IMR-90 (cell line): Measurements from ENCODE around the gene ST3GAL3. TPM values are rescaled to one million over a fixed set of nuclear protein-coding genes. Genes with fewer than 3 reads are reported as not detected.

ENCODE experiments used
- ATAC-seq: fragments of 200-7000 bp; cut with Tn5 transposase; 2 replicates; pipeline ENCODE4 v1.9.1; 2020; ENCODE audit warnings: low read depth, mild to moderate bottlenecking, moderate library complexity
- BruUV-seq: library from RNA; stranded (reverse); fragments of 400-500 nt; replicated peaks from 2 replicates; lab custom pipeline; 2021; lab: Mats Ljungman, UMichigan
- CTCF ChIA-PET: fragments of 300-600 bp; formaldehyde crosslinking; extraction: SDS; loops from one replicate; lab custom pipeline; 2021; ENCODE audit warnings: antibody characterized with exemption; lab: Yijun Ruan, JAX
- POLR2A ChIA-PET: fragments of 300-600 bp; sonication (Branson Sonifier 250); formaldehyde crosslinking; loops from one replicate; lab custom pipeline; 2022; ENCODE audit warnings: antibody characterized with exemption; ENCODE audit not compliant: unreplicated experiment; lab: Charles Lee
- DNase-seq: peaks from one replicate; pipeline ENCODE4 v3.0.0; 2013
- H2AFZ ChIP-seq: replicated peaks from 2 replicates; pipeline ENCODE3; 2013; ENCODE audit warnings: low read length, mild to moderate bottlenecking; ENCODE audit not compliant: poor library complexity
- H2AK5ac ChIP-seq: 2 replicates; pipeline ENCODE4 v1.6.1; 2013; ENCODE audit warnings: low read depth, low read length, inconsistent platforms
- H2AK9ac ChIP-seq: replicated peaks from 2 replicates; pipeline ENCODE3; 2013; ENCODE audit warnings: mild to moderate bottlenecking, low read depth, low read length, moderate library complexity; ENCODE audit not compliant: poor library complexity
- H2BK120ac ChIP-seq: 2 replicates; pipeline ENCODE4 v1.6.1; 2013; ENCODE audit warnings: low read depth, low read length, inconsistent platforms
- H2BK15ac ChIP-seq: 3 replicates; pipeline ENCODE4 v1.6.1; 2013; ENCODE audit warnings: low read depth, low read length, inconsistent platforms
- H2BK20ac ChIP-seq: 2 replicates; pipeline ENCODE4 v1.6.1; 2013; ENCODE audit warnings: low read depth, mild to moderate bottlenecking, inconsistent platforms, low read length, moderate library complexity
- H2BK5ac ChIP-seq: 2 replicates; pipeline ENCODE4 v1.6.1; 2013; ENCODE audit warnings: mild to moderate bottlenecking, low read depth, low read length, inconsistent platforms; ENCODE audit not compliant: poor library complexity, severe bottlenecking
- H3K14ac ChIP-seq: replicated peaks from 2 replicates; pipeline ENCODE4 v1.6.1; 2013; ENCODE audit warnings: low read depth, low read length, inconsistent platforms
- H3K18ac ChIP-seq: 2 replicates; pipeline ENCODE4 v1.6.1; 2013; ENCODE audit warnings: low read depth, low read length, control low read depth
- H3K23ac ChIP-seq: 2 replicates; pipeline ENCODE4 v1.6.1; 2013; ENCODE audit warnings: low read depth, low read length, inconsistent platforms
- H3K27ac ChIP-seq: 2 replicates; pipeline ENCODE4 v1.5.1; 2013; ENCODE audit warnings: mild to moderate bottlenecking, control low read depth, low read length; ENCODE audit not compliant: insufficient read depth
- H3K27me3 ChIP-seq: 2 replicates; pipeline ENCODE4 v1.6.1; 2013; ENCODE audit warnings: low read length; ENCODE audit not compliant: control insufficient read depth, insufficient read depth
- H3K36me3 ChIP-seq: 2 replicates; pipeline ENCODE4 v1.6.1; 2013; ENCODE audit warnings: low read length, mixed read lengths; ENCODE audit not compliant: control insufficient read depth, insufficient read depth
- H3K4ac ChIP-seq: 2 replicates; pipeline ENCODE4 v1.6.1; 2013; ENCODE audit warnings: low read depth, low read length, inconsistent platforms
- H3K4me1 ChIP-seq: 2 replicates; pipeline ENCODE4 v1.6.1; 2013; ENCODE audit warnings: low read length, mixed read lengths; ENCODE audit not compliant: control insufficient read depth, insufficient read depth
- H3K4me2 ChIP-seq: 2 replicates; pipeline ENCODE4 v1.6.1; 2013; ENCODE audit warnings: low read depth, mild to moderate bottlenecking, control low read depth, low read length, moderate library complexity
- H3K4me3 ChIP-seq: 2 replicates; pipeline ENCODE4 v1.5.1; 2013; ENCODE audit warnings: low read depth, mild to moderate bottlenecking, control low read depth, low read length, moderate library complexity; ENCODE audit not compliant: insufficient read depth
- H3K56ac ChIP-seq: 2 replicates; pipeline ENCODE4 v1.6.1; 2013; ENCODE audit warnings: low read length, inconsistent platforms; ENCODE audit not compliant: insufficient read depth; ENCODE audit errors: extremely low read depth
- H3K79me1 ChIP-seq, 2 experiments: 2 replicates each; pipeline ENCODE4 v1.6.1; 2013; ENCODE audit warnings: low read length in 2 of 2, inconsistent platforms in 1 of 2, low read depth in 1 of 2
- H3K9ac ChIP-seq: 2 replicates; pipeline ENCODE4 v1.6.1; 2013; ENCODE audit warnings: low read depth, low read length, control low read depth
- H3K9me1 ChIP-seq: 2 replicates; pipeline ENCODE4 v1.6.1; 2013; ENCODE audit warnings: low read length, inconsistent platforms; ENCODE audit not compliant: insufficient read depth
- H3K9me3 ChIP-seq: 2 replicates; pipeline ENCODE4 v1.6.1; 2013; ENCODE audit warnings: low read length; ENCODE audit not compliant: control insufficient read depth, insufficient read depth
- H4K20me1 ChIP-seq: 2 replicates; pipeline ENCODE4 v1.6.1; 2013; ENCODE audit warnings: low read length, inconsistent platforms; ENCODE audit not compliant: insufficient read depth
- H4K5ac ChIP-seq: 2 replicates; pipeline ENCODE4 v1.6.1; 2013; ENCODE audit warnings: mild to moderate bottlenecking, low read depth, low read length, control low read depth
- H4K8ac ChIP-seq, 2 experiments: 2 replicates each; pipeline ENCODE4 v1.6.1; 2013; ENCODE audit warnings: low read depth in 2 of 2, low read length in 2 of 2, control low read depth in 1 of 2, inconsistent platforms in 1 of 2
- H4K91ac ChIP-seq: 2 replicates; pipeline ENCODE4 v1.6.1; 2013; ENCODE audit warnings: low read depth, low read length, inconsistent platforms; ENCODE audit not compliant: insufficient read depth
- MAZ ChIP-seq: IDR thresholded peaks from 2 replicates; pipeline ENCODE4 v1.6.1; 2012; ENCODE audit warnings: low read depth, mild to moderate bottlenecking, low read length, improper control_type of control experiment, moderate library complexity, borderline replicate concordance
- NFE2L2 ChIP-seq: fragments of 150-350 bp; IDR thresholded peaks from 2 replicates; pipeline ENCODE4 v1.6.1; 2016; ENCODE audit warnings: low read depth, mild to moderate bottlenecking, low read length
- RAD21 ChIP-seq: IDR thresholded peaks from 2 replicates; pipeline ENCODE4 v1.6.1; 2012; ENCODE audit warnings: low read length, improper control_type of control experiment
- RCOR1 ChIP-seq: IDR thresholded peaks from 2 replicates; pipeline ENCODE4 v1.6.1; 2012; ENCODE audit warnings: mild to moderate bottlenecking, low read length, improper control_type of control experiment; ENCODE audit not compliant: insufficient replicate concordance
- RFX5 ChIP-seq: IDR thresholded peaks from 2 replicates; pipeline ENCODE4 v1.8.0; 2012; ENCODE audit warnings: low read depth, mild to moderate bottlenecking, low read length, moderate library complexity
- WGBS, 2 experiments: methylation state at CpG; one replicate each; pipeline versions ENCODE4 v1.1.5 to v1.1.7; 2013; ENCODE audit warnings: missing lambda C conversion rate in 2 of 2; ENCODE audit not compliant: insufficient read length in 1 of 2; ENCODE audit errors: extremely low coverage in 2 of 2; 5-methylcytosine and 5-hydroxymethylcytosine counted together
- dilution Hi-C: fragments of 300-500 bp; cut with HindIII; formaldehyde crosslinking; loops from one replicate; pipeline ENCODE4 v1.14.3; 2018; ENCODE audit warnings: low sequenced_read_pairs; ENCODE audit not compliant: unreplicated experiment
- in situ Hi-C: fragments of 300-500 bp; cut with MboI; formaldehyde crosslinking; loops from 3 replicates; pipeline ENCODE4 v1.14.3; 2019; ENCODE audit warnings: low sequenced_read_pairs, inconsistent platforms, mixed read lengths
- intact Hi-C: fragments of 100-400 bp; cut with micrococcal nuclease; formaldehyde crosslinking; loops from 2 replicates; pipeline ENCODE4 v1.10.0; 2022
- polyA plus RNA-seq, 3 experiments: library from polyadenylated mRNA; depleted of rRNA; stranded (reverse); fragments of >200 nt; gene quantifications; 2 replicates each; pipeline ENCODE4 v1.2.3, GENCODE V29; 2012; ENCODE audit warnings: low replicate concordance in 1 of 3
- total RNA-seq: library from RNA; depleted of rRNA; stranded (reverse); fragments of >200 nt; gene quantifications from 2 replicates; pipeline ENCODE4 v1.2.3, GENCODE V29; 2012

Gene ST3GAL3
- total and polyA plus RNA-seq, 2 of the 4 experiments (the other 2 are of a cell fraction), result 12.0 to 14.8 TPM

GRCh38 chr1:43760745-43761317, 53.5 kb downstream of the ST3GAL3 start:
- Histone ChIP-seq H3K27me3 (no peaks in the 10 kb centered on the region), H2BK20ac (no peak overlapping the region), H2AFZ (no peak overlapping the region), H2BK120ac (no peak overlapping the region), H4K5ac (no peak overlapping the region), H2AK9ac (no peak overlapping the region), H4K91ac (no peak overlapping the region), H2BK15ac (no peak overlapping the region), H4K20me1 (peaks cover 9% of the 10 kb centered on the region; the same call in 1 of the 2 replicates), H3K27ac (no peak overlapping the region), H2BK5ac (no peak overlapping the region), H3K18ac (no peak overlapping the region), H2AK5ac (no peak overlapping the region), H3K4me1 (peaks cover 3% of the 10 kb centered on the region; the same call in 1 of the 2 replicates), H3K4me3 (no peak overlapping the region), H3K23ac (no peak overlapping the region), H3K4ac (no peak overlapping the region), H3K56ac (no peak overlapping the region), H3K9me3 (no peaks in the 10 kb centered on the region), H3K36me3 (no peaks in the 10 kb centered on the region), H3K9ac (no peak overlapping the region), H3K9me1 (peaks cover 4% of the 10 kb centered on the region), H3K14ac (no peak overlapping the region), H3K4me2 (no peak overlapping the region), H3K79me1 (peaks cover 4 to 39% of the 10 kb centered on the region in 2 experiments; a peak in 2 of 4 replicates), H4K8ac (no peak overlapping the region)
- WGBS, 2 experiments, result no CpG with 5 or more reads among the region's 3 CpGs
- intact Hi-C loops (no loop called here), in situ Hi-C loops (no loop called here), dilution Hi-C loops (no loop called here)
- DNase-seq (no peak), ATAC-seq (no peak)
- CTCF ChIA-PET, result no interaction called here
- no TSS peak for BruUV-seq
- POLR2A ChIA-PET, result no interaction called here
- TF ChIP-seq MAZ, result no peak
- no peak for TF ChIP-seq RAD21
- TF ChIP-seq NFE2L2, result no peak
- no peak for TF ChIP-seq RFX5
- no peak for TF ChIP-seq RCOR1
